ENCODE data around the gene CTCFL. TPM values are rescaled to one million over a fixed set of nuclear protein-coding genes. Genes with fewer than 3 reads are reported as not detected.

The CTCFL gene
- total RNA-seq, 1 experiment from 2014 or later = not detected

DNA sequence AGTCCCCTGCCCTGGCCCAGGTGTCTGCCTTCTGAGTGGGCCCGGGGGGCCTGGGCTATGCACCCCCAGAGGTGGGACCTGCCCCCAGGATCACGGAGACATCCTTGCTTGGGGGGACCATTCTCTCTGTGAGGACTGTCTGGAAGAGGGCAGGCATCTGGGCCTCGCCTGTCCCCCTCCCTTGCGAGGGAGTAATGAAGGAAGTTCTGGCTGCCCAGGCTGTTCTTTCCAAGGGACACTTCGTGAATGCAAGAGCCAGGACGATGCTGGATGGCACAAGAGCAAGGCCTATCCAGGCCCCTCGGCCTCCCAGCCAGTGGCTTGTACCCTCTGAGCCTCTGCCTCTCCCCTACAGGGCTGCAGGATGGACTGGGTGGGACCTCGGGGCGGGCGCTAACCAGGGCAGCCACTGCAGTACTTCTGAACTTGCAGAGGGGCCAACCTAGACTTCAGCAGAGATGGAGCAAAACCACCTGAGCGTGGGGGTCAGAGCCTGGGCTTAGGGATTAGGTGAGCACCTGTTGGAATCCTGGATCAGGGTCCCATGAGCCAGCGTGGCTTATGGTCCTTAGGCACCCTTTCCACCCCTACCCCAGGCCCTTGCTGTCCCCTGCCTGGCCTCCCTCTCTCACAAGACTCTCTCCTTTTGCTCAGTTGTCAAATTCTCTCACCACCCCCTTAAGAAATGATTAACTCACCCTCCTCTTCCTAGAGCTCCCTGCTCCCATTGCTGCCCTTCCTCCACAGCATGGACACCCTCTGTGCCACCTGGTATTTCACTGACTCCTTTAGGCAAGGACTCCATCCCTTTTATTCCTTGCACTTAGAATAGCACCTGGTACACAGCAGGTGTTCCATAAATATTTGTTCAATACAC, 53.2 kb downstream of the CTCFL start:
- no TSS peak for BruUV-seq (replicated peaks)
- Histone ChIP-seq H3K4me3 (no peak overlapping the region), H3K9me3 (ENCODE audit: insufficient read depth, low read depth) (no peaks in the 10 kb centered on the region), H3K4me2 (no peak overlapping the region), H2AFZ (no peak overlapping the region), H3K36me3 (ENCODE audit: low read depth) (no peaks in the 10 kb centered on the region), H3K27ac (no peak overlapping the region), H3K79me2 (ENCODE audit: low read depth) (no peaks in the 10 kb centered on the region), H3K9me2 (ENCODE audit: insufficient read depth) (no peaks in the 10 kb centered on the region), H3K27me3 (ENCODE audit: insufficient read depth, low read depth) (peaks cover 93% of the 10 kb centered on the region), H4K20me1 (ENCODE audit: insufficient read depth) (no peaks in the 10 kb centered on the region), H3K4me1 (replicated peaks; ENCODE audit: insufficient read depth) (no peaks in the 10 kb centered on the region), H3F3A (ENCODE audit: insufficient read depth, low read depth) (no peaks in the 10 kb centered on the region)
- ChIA-PET CTCF (interaction anchor here (0.7 kb wide), 1 partner anchor 22 kb away, joined by 4 read pairs; no protein-coding TSS in a partner anchor), POLR2A (ENCODE audit: unreplicated experiment) (interaction anchor here (0.5 to 0.7 kb wide), 3 partner anchors 123 to 1579 kb away, joined by 3 to 7 read pairs (median 4); no protein-coding TSS in a partner anchor)
- intact Hi-C loops (cut with micrococcal nuclease; ENCODE audit: unreplicated experiment) = loop anchor here (5.0 kb wide), 1 partner anchor 34 kb away; no protein-coding TSS in a partner anchor
- DNase-seq = no peak
- TF ChIP-seq EZH2 (IDR thresholded peaks at IDR 0.05; ENCODE audit: low read depth) (no peak), CTCF (conservative IDR thresholded peaks at IDR 0.05) (no peak)

DNA sequence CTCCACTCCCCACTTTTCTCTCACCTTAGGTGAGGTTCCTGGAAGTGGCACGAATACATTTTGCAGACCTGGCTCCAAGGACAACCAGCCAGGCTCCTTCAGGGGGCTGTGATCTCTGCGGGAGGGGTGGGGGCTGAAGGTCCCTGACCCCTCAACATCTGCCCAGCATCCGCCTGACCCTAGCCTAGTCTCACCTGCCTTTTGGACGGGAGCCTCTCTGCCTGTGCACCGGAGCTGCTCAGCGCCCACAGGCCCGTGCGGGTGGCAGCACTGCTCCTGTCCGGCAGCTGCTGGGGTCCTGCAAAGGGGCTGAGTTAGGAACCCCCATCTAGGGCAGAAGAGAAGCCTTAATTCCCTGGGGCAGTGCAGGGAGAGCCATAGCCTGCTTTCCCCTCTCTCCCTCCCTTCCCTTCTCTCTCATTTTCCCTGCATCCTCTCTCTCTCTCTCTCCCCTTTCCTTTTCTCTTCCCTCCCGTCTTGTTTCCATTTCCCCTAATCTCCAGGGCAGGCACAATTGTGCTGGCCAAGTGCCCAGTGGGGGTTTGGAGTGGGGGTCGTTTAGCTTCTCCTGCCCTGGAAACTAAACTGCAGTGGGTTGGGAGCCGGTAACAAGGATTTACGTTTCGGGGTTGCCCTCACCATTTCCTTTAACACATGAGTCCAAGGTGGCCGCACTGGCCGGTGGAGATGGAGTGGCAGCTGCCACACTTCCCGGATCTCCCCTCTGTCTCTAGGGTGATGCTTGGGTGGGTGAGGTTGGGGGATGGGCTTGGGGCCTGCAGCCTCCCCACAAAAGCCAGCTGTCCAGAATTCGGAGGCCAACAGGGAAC, 54.1 kb downstream of the CTCFL start:
- Histone ChIP-seq H3K27me3 (ENCODE audit: insufficient read depth, low read depth) (peaks cover 93% of the 10 kb centered on the region), H3K4me2 (no peak overlapping the region), H2AFZ (no peak overlapping the region), H3K4me1 (replicated peaks; ENCODE audit: insufficient read depth) (no peaks in the 10 kb centered on the region), H3K27ac (no peak overlapping the region), H3F3A (ENCODE audit: insufficient read depth, low read depth) (no peaks in the 10 kb centered on the region), H3K79me2 (ENCODE audit: low read depth) (no peaks in the 10 kb centered on the region), H3K36me3 (ENCODE audit: low read depth) (no peaks in the 10 kb centered on the region), H4K20me1 (ENCODE audit: insufficient read depth) (no peaks in the 10 kb centered on the region), H3K4me3 (no peak overlapping the region), H3K9me2 (ENCODE audit: insufficient read depth) (no peaks in the 10 kb centered on the region), H3K9me3 (ENCODE audit: insufficient read depth, low read depth) (no peaks in the 10 kb centered on the region)
- TF ChIP-seq EZH2 (IDR thresholded peaks at IDR 0.05; ENCODE audit: low read depth) (no peak), CTCF (conservative IDR thresholded peaks at IDR 0.05) (no peak)
- ChIA-PET POLR2A (ENCODE audit: unreplicated experiment) (no interaction called here), CTCF (interaction anchor here (0.7 kb wide), 1 partner anchor 23 kb away, joined by 4 read pairs; no protein-coding TSS in a partner anchor)
- intact Hi-C loops (cut with micrococcal nuclease; ENCODE audit: unreplicated experiment) = loop anchor here (5.0 kb wide), 1 partner anchor 34 kb away; no protein-coding TSS in a partner anchor
- no TSS peak for BruUV-seq (replicated peaks)
- no peak for DNase-seq

DNA sequence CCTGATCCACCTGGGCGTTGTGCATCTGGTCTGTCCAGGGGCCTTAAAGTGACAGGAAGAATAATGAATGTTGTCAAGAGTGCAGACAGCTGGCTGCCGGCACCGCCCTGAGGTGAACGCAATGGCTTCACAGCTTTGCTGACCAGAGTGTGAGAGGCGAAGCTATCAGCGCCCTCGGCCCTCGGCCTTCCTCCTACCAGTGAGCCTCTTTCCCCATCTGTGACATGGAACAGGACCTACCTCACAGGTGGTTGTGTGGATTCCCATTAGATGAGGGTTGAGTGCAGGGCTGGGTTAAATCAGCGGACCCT, 54.8 kb downstream of the CTCFL start:
- H3K9me2 ChIP-seq (ENCODE audit: insufficient read depth) = no peaks in the 10 kb centered on the region
- H3K27ac ChIP-seq = no peak overlapping the region
- H3K27me3 ChIP-seq (ENCODE audit: insufficient read depth, low read depth) = peaks cover 94% of the 10 kb centered on the region
- H3K9me3 ChIP-seq (ENCODE audit: insufficient read depth, low read depth) = no peaks in the 10 kb centered on the region
- no peaks in the 10 kb centered on the region for H3K36me3 ChIP-seq (ENCODE audit: low read depth)
- DNase-seq = no peak
- no TSS peak for BruUV-seq (replicated peaks)
- intact Hi-C loops (cut with micrococcal nuclease; ENCODE audit: unreplicated experiment) = loop anchor here (5.0 kb wide), 1 partner anchor 33 kb away; no protein-coding TSS in a partner anchor
- no peaks in the 10 kb centered on the region for H3K79me2 ChIP-seq (ENCODE audit: low read depth)
- no peak overlapping the region for H3K4me2 ChIP-seq
- no peaks in the 10 kb centered on the region for H3K4me1 ChIP-seq (replicated peaks; ENCODE audit: insufficient read depth)
- no peaks in the 10 kb centered on the region for H4K20me1 ChIP-seq (ENCODE audit: insufficient read depth)
- H3K4me3 ChIP-seq = no peak overlapping the region
- TF ChIP-seq CTCF (conservative IDR thresholded peaks at IDR 0.05) = no peak
- TF ChIP-seq EZH2 (IDR thresholded peaks at IDR 0.05; ENCODE audit: low read depth) = no peak
- ChIA-PET POLR2A (ENCODE audit: unreplicated experiment) (no interaction called here), CTCF (no interaction called here)
- H3F3A ChIP-seq (ENCODE audit: insufficient read depth, low read depth) = no peaks in the 10 kb centered on the region
- H2AFZ ChIP-seq = no peak overlapping the region
